ENCODE data around the gene CPHXL2.

The CPHXL2 gene

DNA sequence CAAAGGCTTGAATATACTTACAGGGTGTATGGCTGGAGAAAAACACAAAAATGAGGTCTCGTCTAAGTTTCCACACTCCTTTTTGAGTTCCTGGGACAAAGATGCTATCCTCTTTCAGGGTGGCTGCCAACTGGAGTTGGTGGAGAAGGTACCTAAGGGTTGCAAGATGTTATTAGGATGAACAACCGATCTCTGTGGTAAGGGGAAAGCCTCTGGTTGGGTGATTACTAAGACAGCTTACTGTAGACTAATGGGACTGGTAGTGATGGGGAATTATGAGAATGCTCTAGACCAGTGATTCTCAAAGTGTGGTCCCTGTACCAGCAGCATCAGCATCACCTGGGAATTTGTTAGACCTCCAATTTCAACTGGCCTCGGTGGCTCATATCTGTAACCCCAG, 59.7 kb downstream of the CPHXL2 start:
- Histone ChIP-seq H3K27me3 (ENCODE audit: insufficient read depth, low read length) (no peaks in the 10 kb centered on the region), H3K4me3 (ENCODE audit: low read length) (no peak overlapping the region), H3K27ac (ENCODE audit: low read length) (no peak overlapping the region), H3K9ac (ENCODE audit: low read depth, low read length) (no peak overlapping the region), H3K36me3 (ENCODE audit: insufficient read depth, low read depth, low read length) (peaks cover 84% of the 10 kb centered on the region), H3K9me3 (ENCODE audit: insufficient read depth, low read depth, low read length) (no peaks in the 10 kb centered on the region), H3K4me1 (ENCODE audit: insufficient read depth, low read length) (no peaks in the 10 kb centered on the region)

DNA sequence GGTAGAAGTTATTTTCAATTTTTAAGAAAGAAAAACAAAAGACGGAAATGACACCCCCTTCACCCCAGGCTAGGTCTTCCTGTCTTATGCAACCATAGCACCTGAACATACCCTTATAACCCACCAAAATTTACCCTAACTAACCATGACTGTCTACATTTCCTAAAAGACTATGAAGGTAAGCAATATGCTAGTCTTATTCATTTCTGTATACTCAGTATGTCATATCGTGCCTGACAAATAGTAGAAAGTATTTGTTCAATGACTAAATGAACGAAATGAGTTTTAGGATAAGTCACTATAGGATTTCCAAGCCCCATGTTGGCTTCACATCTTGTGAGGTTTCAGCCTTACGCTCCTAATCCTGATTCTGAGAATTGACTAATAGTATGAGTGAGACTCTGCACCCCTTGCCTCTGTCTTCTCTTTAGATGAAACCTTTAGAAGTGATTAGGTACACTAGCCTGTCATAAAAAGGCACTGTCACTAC, 60.2 kb downstream of the CPHXL2 start:
- H3K36me3 ChIP-seq (ENCODE audit: insufficient read depth, low read depth, low read length), result peaks cover 89% of the 10 kb centered on the region
- no peaks in the 10 kb centered on the region for H3K4me1 ChIP-seq (ENCODE audit: insufficient read depth, low read length)
- H3K9ac ChIP-seq (ENCODE audit: low read depth, low read length), result no peak overlapping the region
- no peaks in the 10 kb centered on the region for H3K27me3 ChIP-seq (ENCODE audit: insufficient read depth, low read length)
- H3K27ac ChIP-seq (ENCODE audit: low read length), result no peak overlapping the region
- no peak overlapping the region for H3K4me3 ChIP-seq (ENCODE audit: low read length)
- no peaks in the 10 kb centered on the region for H3K9me3 ChIP-seq (ENCODE audit: insufficient read depth, low read depth, low read length)

DNA sequence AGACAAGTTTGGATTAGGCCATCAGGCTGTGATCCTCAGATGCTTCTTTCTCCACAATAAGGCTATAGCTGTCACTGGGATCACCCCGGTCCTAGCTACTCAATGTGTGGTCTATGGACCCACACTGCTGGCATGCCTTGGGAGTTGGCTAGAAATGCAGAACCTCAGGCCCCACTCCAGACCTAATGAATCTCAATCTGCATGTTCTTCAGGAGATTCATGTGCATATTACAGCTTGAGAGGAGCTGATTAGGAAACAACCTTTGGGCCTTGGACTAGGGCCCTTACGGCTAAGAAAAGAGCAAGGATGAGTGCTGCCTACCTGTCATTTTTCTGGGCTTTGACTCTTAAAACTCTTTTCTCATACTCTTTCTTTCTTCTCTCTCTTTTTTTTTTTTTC, 61.2 kb downstream of the CPHXL2 start:
- Histone ChIP-seq H3K4me3 (ENCODE audit: low read length) (no peak overlapping the region), H3K9me3 (ENCODE audit: insufficient read depth, low read depth, low read length) (no peaks in the 10 kb centered on the region), H3K4me1 (ENCODE audit: insufficient read depth, low read length) (no peaks in the 10 kb centered on the region), H3K36me3 (ENCODE audit: insufficient read depth, low read depth, low read length) (peaks cover 97% of the 10 kb centered on the region), H3K27me3 (ENCODE audit: insufficient read depth, low read length) (no peaks in the 10 kb centered on the region), H3K9ac (ENCODE audit: low read depth, low read length) (no peak overlapping the region), H3K27ac (ENCODE audit: low read length) (no peak overlapping the region)

DNA sequence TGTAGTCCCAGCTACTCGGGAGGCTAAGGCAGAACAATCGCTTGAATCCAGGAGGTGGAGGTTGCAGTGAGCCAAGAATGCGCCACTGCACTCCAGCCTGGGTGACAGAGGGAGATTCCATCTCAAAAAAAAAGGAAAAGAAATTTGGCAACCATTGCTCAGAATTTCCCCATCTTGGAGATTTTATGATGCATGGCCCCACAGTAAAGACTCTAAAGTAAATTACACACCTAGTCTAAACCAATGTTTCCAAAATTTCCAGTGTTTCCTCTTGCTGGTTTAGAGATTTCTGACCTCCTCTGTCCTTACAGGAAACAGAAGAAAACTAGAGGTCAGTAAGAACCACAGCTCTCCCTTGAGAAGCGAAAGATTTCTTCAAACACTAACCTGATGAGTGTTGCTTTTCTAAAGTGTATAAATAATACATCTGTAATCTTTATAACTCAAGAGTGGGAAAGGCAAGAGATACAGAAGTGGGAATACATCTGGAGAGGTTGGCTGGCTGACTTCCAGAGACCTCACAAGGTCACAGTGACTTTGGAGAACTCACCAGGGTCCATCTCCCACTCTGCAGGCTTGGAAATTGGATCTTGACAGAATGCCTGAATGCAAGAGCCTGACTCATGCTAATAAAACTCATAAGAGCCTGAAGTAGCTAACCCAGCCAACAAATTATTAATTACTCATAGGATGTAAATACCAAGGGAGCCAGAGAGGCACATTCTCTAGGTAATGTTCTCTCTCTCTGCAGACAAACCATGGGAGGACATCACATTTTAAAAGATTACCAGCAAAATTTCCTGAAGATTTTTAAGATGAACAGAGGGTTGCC, 62.5 kb downstream of the CPHXL2 start:
- peaks cover 97% of the 10 kb centered on the region for H3K36me3 ChIP-seq (ENCODE audit: insufficient read depth, low read depth, low read length)
- H3K4me1 ChIP-seq (ENCODE audit: insufficient read depth, low read length), result no peaks in the 10 kb centered on the region
- H3K27ac ChIP-seq (ENCODE audit: low read length), result no peak overlapping the region
- no peaks in the 10 kb centered on the region for H3K27me3 ChIP-seq (ENCODE audit: insufficient read depth, low read length)
- no peaks in the 10 kb centered on the region for H3K9me3 ChIP-seq (ENCODE audit: insufficient read depth, low read depth, low read length)
- H3K4me3 ChIP-seq (ENCODE audit: low read length), result no peak overlapping the region
- no peak overlapping the region for H3K9ac ChIP-seq (ENCODE audit: low read depth, low read length)
